Measurements from ENCODE around the gene CCDC184. TPM values are rescaled to one million over a fixed set of nuclear protein-coding genes. Genes with fewer than 3 reads are reported as not detected.
A peak's percentile ranks its signal among the peaks of the same experiment; 100 is the strongest.

The CCDC184 gene
- total RNA-seq, 4 donors from 2014 or later = 0.18 to 1.2 (median 0.65) TPM

DNA sequence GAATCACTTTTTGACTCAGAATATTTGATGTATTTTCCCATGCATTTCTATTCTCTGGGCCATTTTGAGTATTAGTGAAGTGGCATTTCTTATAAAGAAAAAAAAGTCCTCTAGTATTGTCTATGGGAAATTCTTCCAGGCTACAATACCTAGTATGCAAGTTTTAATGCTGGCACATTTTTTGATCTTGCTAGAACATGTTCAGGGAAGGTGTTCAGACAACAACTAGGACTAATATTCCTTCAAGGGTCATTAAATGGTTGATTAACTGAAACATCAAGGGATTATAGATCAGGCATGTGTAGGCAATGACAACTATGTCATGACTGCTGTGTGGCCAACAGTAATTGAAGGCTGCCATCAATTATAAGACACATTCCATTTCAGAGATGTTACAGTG lies 7.7 kb downstream of the CCDC184 start:
- TF ChIP-seq POLR2A (IDR thresholded peaks at IDR 0.05) = no peak
- TF ChIP-seq, protein P1, sequence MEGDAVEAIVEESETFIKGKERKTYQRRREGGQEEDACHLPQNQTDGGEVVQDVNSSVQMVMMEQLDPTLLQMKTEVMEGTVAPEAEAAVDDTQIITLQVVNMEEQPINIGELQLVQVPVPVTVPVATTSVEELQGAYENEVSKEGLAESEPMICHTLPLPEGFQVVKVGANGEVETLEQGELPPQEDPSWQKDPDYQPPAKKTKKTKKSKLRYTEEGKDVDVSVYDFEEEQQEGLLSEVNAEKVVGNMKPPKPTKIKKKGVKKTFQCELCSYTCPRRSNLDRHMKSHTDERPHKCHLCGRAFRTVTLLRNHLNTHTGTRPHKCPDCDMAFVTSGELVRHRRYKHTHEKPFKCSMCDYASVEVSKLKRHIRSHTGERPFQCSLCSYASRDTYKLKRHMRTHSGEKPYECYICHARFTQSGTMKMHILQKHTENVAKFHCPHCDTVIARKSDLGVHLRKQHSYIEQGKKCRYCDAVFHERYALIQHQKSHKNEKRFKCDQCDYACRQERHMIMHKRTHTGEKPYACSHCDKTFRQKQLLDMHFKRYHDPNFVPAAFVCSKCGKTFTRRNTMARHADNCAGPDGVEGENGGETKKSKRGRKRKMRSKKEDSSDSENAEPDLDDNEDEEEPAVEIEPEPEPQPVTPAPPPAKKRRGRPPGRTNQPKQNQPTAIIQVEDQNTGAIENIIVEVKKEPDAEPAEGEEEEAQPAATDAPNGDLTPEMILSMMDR (IDR thresholded peaks at IDR 0.05) = no peak
- no peak for DNase-seq
- Histone ChIP-seq H3K4me1 (peaks cover 11 to 77% (median 29%) of the 10 kb centered on the region in 3 donors), H3K36me3 (no peaks in the 10 kb centered on the region), H3K9me3 (no peaks in the 10 kb centered on the region), H3K27ac (peak overlapping the region in 3 of 4 donors; percentile 21 to 69 (median 40)), H3K27me3 (peaks cover 0 to 1% (median 0%) of the 10 kb centered on the region in 4 donors), H3K4me3 (no peak overlapping the region)
- intact Hi-C loops (cut with DNase I) = no loop called here

GRCh38 chr12:48192861-48193260 lies 9.4 kb downstream of the CCDC184 start:
- Histone ChIP-seq H3K27me3 (no peaks in the 10 kb centered on the region), H3K9me3 (no peaks in the 10 kb centered on the region), H3K27ac (peak overlapping the region in 3 of 4 donors; percentile 19 to 49 (median 41)), H3K36me3 (no peaks in the 10 kb centered on the region), H3K4me3 (no peak overlapping the region), H3K4me1 (peaks cover 11 to 91% (median 29%) of the 10 kb centered on the region in 3 donors)
- intact Hi-C loops (cut with DNase I) = no loop called here
- 80 to 83% methylated on average over 1 of the region's 1 CpG for WGBS, 2 donors
- DNase-seq = no peak
- TF ChIP-seq POLR2A (IDR thresholded peaks at IDR 0.05) = no peak

DNA sequence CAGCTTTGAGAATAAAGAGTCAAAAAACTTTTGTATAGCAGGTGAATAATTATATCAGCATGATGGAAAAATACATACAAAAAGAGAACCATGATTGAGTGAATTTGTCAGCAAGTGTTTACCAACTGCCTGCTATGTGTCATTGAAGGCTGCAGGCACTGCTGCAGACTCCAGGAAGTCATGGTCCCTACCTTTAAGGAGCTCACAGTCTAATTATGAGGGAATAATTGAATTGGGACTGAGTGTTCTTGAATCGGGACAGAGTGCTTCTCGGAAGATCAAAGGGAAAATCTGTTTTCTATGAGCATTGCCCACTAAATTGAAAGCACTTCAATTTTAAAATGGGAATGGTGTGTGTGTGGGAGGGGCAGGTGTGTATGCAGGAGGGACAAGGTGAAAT lies 10.2 kb downstream of the CCDC184 start:
- 29 to 63% methylated on average over 2 of the region's 2 CpGs for WGBS, 2 donors
- no peaks in the 10 kb centered on the region for H3K27me3 ChIP-seq
- DNase-seq = no peak
- H3K4me1 ChIP-seq = peaks cover 13 to 89% (median 29%) of the 10 kb centered on the region in 3 donors
- H3K27ac ChIP-seq = peak overlapping the region in 2 of 4 donors; percentile 41 to 49
- intact Hi-C loops (cut with DNase I) = no loop called here
- no peak overlapping the region for H3K4me3 ChIP-seq
- no peaks in the 10 kb centered on the region for H3K9me3 ChIP-seq
- TF ChIP-seq, protein P1 (IDR thresholded peaks at IDR 0.05) = no peak
- no peak for TF ChIP-seq POLR2A (IDR thresholded peaks at IDR 0.05)
- no peaks in the 10 kb centered on the region for H3K36me3 ChIP-seq

- H3K27ac ChIP-seq = no peak overlapping the region
- H3K4me3 ChIP-seq = no peak overlapping the region
- no peaks in the 10 kb centered on the region for H3K36me3 ChIP-seq
- H3K9me3 ChIP-seq = no peaks in the 10 kb centered on the region
- DNase-seq = no peak
- TF ChIP-seq, protein P1 (IDR thresholded peaks at IDR 0.05) = no peak
- TF ChIP-seq POLR2A (IDR thresholded peaks at IDR 0.05) = no peak
- intact Hi-C loops (cut with DNase I) = no loop called here
- H3K4me1 ChIP-seq = peaks cover 14 to 89% (median 20%) of the 10 kb centered on the region in 3 donors
- no peaks in the 10 kb centered on the region for H3K27me3 ChIP-seq
- 63 to 67% methylated on average over 1 of the region's 1 CpG for WGBS, 2 donors
Observed at GRCh38 chr12:48194799-48195201, 11.4 kb downstream of the CCDC184 start.

DNA sequence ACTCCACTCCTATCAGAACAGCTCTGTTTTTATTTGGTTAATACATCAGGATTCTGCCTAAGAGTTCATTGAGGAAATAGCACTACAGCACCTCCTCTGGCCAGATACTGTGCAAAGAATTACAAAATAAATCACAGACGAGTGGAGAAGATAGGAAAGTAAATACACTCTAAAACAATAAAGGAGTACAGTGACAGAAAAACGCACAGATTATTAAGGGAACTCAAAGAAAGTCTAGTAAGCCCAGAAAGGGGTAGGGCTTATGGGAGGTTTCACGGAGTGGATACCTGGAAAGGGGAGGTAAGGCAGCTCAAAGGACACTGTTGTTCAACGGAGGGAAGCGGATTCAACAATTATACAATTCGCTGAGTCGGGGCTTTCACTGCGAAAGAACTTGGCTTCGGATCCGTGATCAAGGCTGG lies 14.1 kb downstream of the CCDC184 start:
- Histone ChIP-seq H3K27me3 (no peaks in the 10 kb centered on the region), H3K4me3 (peak overlapping the region; percentile 49 to 85 (median 78)), H3K27ac (peak overlapping the region; percentile 93 to 98 (median 98)), H3K36me3 (no peaks in the 10 kb centered on the region), H3K9me3 (no peaks in the 10 kb centered on the region), H3K4me1 (peaks cover 6 to 73% (median 9%) of the 10 kb centered on the region in 3 donors)
- TF ChIP-seq POLR2A (IDR thresholded peaks at IDR 0.05) = no peak
- TF ChIP-seq, protein P1 (IDR thresholded peaks at IDR 0.05) = peak in 4 of 6 experiments; percentile 26 to 57 (median 47)
- intact Hi-C loops (cut with DNase I) = no loop called here
- WGBS, 2 donors = 0 to 1% methylated on average over 10 of the region's 10 CpGs
- DNase-seq = no peak
